Ishikawa (cell line): Measurements from ENCODE around the gene QRSL1.

Experiments
- CEBPB ChIP-seq: IDR thresholded peaks from 2 replicates; pipeline ENCODE4 v1.6.1; 2012
- CREB1 ChIP-seq: IDR thresholded peaks from 2 replicates; pipeline ENCODE4 v1.6.1; 2012; ENCODE audit warnings: low read depth
- EGR1 ChIP-seq: IDR thresholded peaks from 2 replicates; pipeline ENCODE4 v1.6.1; 2012
- EP300 ChIP-seq: IDR thresholded peaks from 2 replicates; pipeline ENCODE4 v1.6.1; 2012; ENCODE audit warnings: borderline replicate concordance
- FOXM1 ChIP-seq: IDR thresholded peaks from 2 replicates; pipeline ENCODE4 v1.6.1; 2012; ENCODE audit warnings: low read depth, borderline replicate concordance
- MAX ChIP-seq: IDR thresholded peaks from 2 replicates; pipeline ENCODE4 v1.6.1; 2012
- NFIC ChIP-seq: IDR thresholded peaks from 2 replicates; pipeline ENCODE4 v1.6.1; 2012
- RAD21 ChIP-seq: IDR thresholded peaks from 2 replicates; pipeline ENCODE4 v1.6.1; 2012; ENCODE audit warnings: low read depth
- REST ChIP-seq: IDR thresholded peaks from 2 replicates; pipeline ENCODE4 v1.6.1; 2012; ENCODE audit warnings: low read depth, mild to moderate bottlenecking
- TAF1 ChIP-seq: IDR thresholded peaks from 2 replicates; pipeline ENCODE4 v1.6.1; 2012; ENCODE audit warnings: low read depth, mild to moderate bottlenecking
- TCF12 ChIP-seq: IDR thresholded peaks from 2 replicates; pipeline ENCODE4 v1.6.1; 2012; ENCODE audit warnings: low read depth
- TEAD4 ChIP-seq: IDR thresholded peaks from 2 replicates; pipeline ENCODE4 v1.6.1; 2012
- USF1 ChIP-seq: IDR thresholded peaks from 2 replicates; pipeline ENCODE4 v1.6.1; 2012
- YY1 ChIP-seq: IDR thresholded peaks from 2 replicates; pipeline ENCODE4 v1.6.1; 2012; ENCODE audit warnings: low read depth
- ZBTB7A ChIP-seq: IDR thresholded peaks from 2 replicates; pipeline ENCODE4 v1.6.1; 2012; ENCODE audit warnings: low read depth

The QRSL1 gene

GRCh38 chr6:106613590-106613989 lies 15.8 kb upstream of the QRSL1 start:
- no peak for TF ChIP-seq NFIC
- TF ChIP-seq RAD21, result no peak
- no peak for TF ChIP-seq TAF1
- no peak for TF ChIP-seq CREB1
- no peak for TF ChIP-seq ZBTB7A
- no peak for TF ChIP-seq EP300
- no peak for TF ChIP-seq REST
- no peak for TF ChIP-seq TCF12
- TF ChIP-seq EGR1, result no peak
- TF ChIP-seq TEAD4, result no peak
- no peak for TF ChIP-seq FOXM1
- no peak for TF ChIP-seq USF1
- TF ChIP-seq MAX, result no peak
- TF ChIP-seq CEBPB, result no peak
- TF ChIP-seq YY1, result no peak

- TF ChIP-seq CEBPB, result no peak
- no peak for TF ChIP-seq MAX
- TF ChIP-seq REST, result no peak
Measured at GRCh38 chr6:106614166-106614565, 15.2 kb upstream of the QRSL1 start.

- TF ChIP-seq RAD21 (no peak), FOXM1 (no peak), ZBTB7A (no peak), YY1 (no peak), TEAD4 (no peak), CEBPB (no peak), MAX (no peak), EP300 (no peak), CREB1 (no peak), TCF12 (no peak)
Measured at GRCh38 chr6:106614592-106615257, 14.7 kb upstream of the QRSL1 start.

GRCh38 chr6:106617302-106617701 lies 12.1 kb upstream of the QRSL1 start:
- TF ChIP-seq CEBPB, result no peak
- no peak for TF ChIP-seq FOXM1
- no peak for TF ChIP-seq REST
- no peak for TF ChIP-seq EGR1
- TF ChIP-seq TAF1, result no peak
- TF ChIP-seq RAD21, result no peak
- no peak for TF ChIP-seq YY1
- no peak for TF ChIP-seq TCF12
- no peak for TF ChIP-seq USF1
- TF ChIP-seq EP300, result no peak
- no peak for TF ChIP-seq NFIC

GRCh38 chr6:106617857-106618256 lies 11.5 kb upstream of the QRSL1 start:
- TF ChIP-seq NFIC (no peak), EGR1 (no peak), ZBTB7A (no peak), TEAD4 (no peak), REST (no peak), MAX (no peak), CREB1 (no peak), TCF12 (no peak), CEBPB (no peak), TAF1 (no peak), RAD21 (no peak), EP300 (no peak), FOXM1 (no peak), YY1 (no peak), USF1 (no peak)
